ENCODE measurements around the gene SLC15A3.

DNA sequence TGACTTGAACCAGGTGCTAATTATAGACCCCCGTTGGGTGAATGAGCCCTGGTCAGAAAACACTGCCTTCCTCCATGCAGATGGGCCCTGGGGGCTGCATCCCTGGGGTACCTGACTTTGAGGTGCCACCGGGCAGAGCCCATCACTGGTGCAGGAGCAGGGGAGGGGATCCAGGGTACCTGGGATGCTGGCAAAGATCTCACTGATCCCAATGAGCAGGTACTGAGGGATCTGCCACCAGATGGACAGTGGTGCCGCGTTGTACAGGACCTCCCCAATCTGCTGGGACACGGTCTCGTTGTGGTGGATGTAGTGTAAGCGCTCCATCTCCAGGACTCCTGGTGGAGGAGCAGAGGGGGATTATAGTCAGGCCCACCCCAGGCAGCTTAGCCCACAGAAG lies 12.7 kb downstream of the SLC15A3 start:
- TF ChIP-seq, protein P1, sequence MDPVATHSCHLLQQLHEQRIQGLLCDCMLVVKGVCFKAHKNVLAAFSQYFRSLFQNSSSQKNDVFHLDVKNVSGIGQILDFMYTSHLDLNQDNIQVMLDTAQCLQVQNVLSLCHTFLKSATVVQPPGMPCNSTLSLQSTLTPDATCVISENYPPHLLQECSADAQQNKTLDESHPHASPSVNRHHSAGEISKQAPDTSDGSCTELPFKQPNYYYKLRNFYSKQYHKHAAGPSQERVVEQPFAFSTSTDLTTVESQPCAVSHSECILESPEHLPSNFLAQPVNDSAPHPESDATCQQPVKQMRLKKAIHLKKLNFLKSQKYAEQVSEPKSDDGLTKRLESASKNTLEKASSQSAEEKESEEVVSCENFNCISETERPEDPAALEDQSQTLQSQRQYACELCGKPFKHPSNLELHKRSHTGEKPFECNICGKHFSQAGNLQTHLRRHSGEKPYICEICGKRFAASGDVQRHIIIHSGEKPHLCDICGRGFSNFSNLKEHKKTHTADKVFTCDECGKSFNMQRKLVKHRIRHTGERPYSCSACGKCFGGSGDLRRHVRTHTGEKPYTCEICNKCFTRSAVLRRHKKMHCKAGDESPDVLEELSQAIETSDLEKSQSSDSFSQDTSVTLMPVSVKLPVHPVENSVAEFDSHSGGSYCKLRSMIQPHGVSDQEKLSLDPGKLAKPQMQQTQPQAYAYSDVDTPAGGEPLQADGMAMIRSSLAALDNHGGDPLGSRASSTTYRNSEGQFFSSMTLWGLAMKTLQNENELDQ (tag by site-specific recombination; IDR thresholded peaks at IDR 0.05; ENCODE audit: low read depth): no peak
- no peak for TF ChIP-seq GLIS1 (tag by site-specific recombination; IDR thresholded peaks at IDR 0.05)
- no peak for TF ChIP-seq ZNF311 (tag by site-specific recombination; IDR thresholded peaks at IDR 0.05; ENCODE audit: borderline replicate concordance)
- TF ChIP-seq ZNF37A (tag by site-specific recombination; IDR thresholded peaks at IDR 0.05): no peak
- TF ChIP-seq, protein P2, sequence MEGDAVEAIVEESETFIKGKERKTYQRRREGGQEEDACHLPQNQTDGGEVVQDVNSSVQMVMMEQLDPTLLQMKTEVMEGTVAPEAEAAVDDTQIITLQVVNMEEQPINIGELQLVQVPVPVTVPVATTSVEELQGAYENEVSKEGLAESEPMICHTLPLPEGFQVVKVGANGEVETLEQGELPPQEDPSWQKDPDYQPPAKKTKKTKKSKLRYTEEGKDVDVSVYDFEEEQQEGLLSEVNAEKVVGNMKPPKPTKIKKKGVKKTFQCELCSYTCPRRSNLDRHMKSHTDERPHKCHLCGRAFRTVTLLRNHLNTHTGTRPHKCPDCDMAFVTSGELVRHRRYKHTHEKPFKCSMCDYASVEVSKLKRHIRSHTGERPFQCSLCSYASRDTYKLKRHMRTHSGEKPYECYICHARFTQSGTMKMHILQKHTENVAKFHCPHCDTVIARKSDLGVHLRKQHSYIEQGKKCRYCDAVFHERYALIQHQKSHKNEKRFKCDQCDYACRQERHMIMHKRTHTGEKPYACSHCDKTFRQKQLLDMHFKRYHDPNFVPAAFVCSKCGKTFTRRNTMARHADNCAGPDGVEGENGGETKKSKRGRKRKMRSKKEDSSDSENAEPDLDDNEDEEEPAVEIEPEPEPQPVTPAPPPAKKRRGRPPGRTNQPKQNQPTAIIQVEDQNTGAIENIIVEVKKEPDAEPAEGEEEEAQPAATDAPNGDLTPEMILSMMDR (tag by site-specific recombination; IDR thresholded peaks at IDR 0.05): no peak
- TF ChIP-seq, protein P3, sequence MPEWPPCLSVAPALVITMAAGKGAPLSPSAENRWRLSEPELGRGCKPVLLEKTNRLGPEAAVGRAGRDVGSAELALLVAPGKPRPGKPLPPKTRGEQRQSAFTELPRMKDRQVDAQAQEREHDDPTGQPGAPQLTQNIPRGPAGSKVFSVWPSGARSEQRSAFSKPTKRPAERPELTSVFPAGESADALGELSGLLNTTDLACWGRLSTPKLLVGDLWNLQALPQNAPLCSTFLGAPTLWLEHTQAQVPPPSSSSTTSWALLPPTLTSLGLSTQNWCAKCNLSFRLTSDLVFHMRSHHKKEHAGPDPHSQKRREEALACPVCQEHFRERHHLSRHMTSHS (tag by site-specific recombination; IDR thresholded peaks at IDR 0.05): no peak
- no peak for TF ChIP-seq ZNF140 (tag by site-specific recombination; IDR thresholded peaks at IDR 0.05)
- TF ChIP-seq ZNF366 (tag by site-specific recombination; conservative IDR thresholded peaks at IDR 0.05): no peak
- TF ChIP-seq, protein P4, sequence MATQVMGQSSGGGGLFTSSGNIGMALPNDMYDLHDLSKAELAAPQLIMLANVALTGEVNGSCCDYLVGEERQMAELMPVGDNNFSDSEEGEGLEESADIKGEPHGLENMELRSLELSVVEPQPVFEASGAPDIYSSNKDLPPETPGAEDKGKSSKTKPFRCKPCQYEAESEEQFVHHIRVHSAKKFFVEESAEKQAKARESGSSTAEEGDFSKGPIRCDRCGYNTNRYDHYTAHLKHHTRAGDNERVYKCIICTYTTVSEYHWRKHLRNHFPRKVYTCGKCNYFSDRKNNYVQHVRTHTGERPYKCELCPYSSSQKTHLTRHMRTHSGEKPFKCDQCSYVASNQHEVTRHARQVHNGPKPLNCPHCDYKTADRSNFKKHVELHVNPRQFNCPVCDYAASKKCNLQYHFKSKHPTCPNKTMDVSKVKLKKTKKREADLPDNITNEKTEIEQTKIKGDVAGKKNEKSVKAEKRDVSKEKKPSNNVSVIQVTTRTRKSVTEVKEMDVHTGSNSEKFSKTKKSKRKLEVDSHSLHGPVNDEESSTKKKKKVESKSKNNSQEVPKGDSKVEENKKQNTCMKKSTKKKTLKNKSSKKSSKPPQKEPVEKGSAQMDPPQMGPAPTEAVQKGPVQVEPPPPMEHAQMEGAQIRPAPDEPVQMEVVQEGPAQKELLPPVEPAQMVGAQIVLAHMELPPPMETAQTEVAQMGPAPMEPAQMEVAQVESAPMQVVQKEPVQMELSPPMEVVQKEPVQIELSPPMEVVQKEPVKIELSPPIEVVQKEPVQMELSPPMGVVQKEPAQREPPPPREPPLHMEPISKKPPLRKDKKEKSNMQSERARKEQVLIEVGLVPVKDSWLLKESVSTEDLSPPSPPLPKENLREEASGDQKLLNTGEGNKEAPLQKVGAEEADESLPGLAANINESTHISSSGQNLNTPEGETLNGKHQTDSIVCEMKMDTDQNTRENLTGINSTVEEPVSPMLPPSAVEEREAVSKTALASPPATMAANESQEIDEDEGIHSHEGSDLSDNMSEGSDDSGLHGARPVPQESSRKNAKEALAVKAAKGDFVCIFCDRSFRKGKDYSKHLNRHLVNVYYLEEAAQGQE (tag by site-specific recombination; IDR thresholded peaks at IDR 0.05): no peak
- TF ChIP-seq ZBTB8A (tag by site-specific recombination; IDR thresholded peaks at IDR 0.05): no peak
- no peak for TF ChIP-seq GLI4 (tag by site-specific recombination; IDR thresholded peaks at IDR 0.05)
- TF ChIP-seq, protein P5, sequence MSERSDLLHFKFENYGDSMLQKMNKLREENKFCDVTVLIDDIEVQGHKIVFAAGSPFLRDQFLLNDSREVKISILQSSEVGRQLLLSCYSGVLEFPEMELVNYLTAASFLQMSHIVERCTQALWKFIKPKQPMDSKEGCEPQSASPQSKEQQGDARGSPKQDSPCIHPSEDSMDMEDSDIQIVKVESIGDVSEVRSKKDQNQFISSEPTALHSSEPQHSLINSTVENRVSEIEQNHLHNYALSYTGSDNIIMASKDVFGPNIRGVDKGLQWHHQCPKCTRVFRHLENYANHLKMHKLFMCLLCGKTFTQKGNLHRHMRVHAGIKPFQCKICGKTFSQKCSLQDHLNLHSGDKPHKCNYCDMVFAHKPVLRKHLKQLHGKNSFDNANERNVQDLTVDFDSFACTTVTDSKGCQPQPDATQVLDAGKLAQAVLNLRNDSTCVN (tag by site-specific recombination; optimal IDR thresholded peaks at IDR 0.05): no peak

Measured in HEK293 (cell line).